Measurements from ENCODE around the gene PRKAB2. TPM values are rescaled to one million over a fixed set of nuclear protein-coding genes. Genes with fewer than 3 reads are reported as not detected.
"Not testable (repeated sequence)": the region's sequence is repeated elsewhere in the genome, so short reads cannot be mapped to it uniquely, and the experiment has no call there.

The PRKAB2 gene
- total RNA-seq, 4 donors from 2014 or later = 21.5 to 45.4 (median 30.3) TPM

DNA sequence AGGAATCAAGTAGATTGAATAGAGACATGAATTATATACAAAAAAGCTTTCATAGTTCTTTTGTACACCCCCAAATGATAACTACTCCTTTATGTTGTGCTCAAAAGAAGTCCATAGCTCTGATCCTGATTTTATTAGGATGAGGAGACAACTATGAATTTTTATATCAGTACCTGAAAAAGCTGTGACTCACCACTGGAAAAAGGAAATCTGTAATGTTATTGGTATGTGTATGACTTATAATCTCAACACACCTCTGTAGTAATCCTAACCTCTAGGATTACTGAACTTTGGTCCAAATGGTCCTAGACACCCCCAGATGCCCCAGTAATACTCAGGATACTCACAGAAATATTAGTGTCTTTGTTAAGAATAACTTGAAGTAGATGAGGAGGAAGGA lies 10.2 kb downstream of the PRKAB2 start:
- Histone ChIP-seq H3K9me3 (no peaks in the 10 kb centered on the region), H3K4me1 (peaks cover 0 to 4% (median under 1%) of the 10 kb centered on the region in 4 donors), H3K27ac (replicated peaks in 1 of 4) (no peak overlapping the region), H3K4me3 (no peak overlapping the region), H3K36me3 (peaks cover 48 to 86% (median 66%) of the 10 kb centered on the region in 4 donors), H3K27me3 (no peaks in the 10 kb centered on the region)
- TF ChIP-seq POLR2AphosphoS5 (IDR thresholded peaks at IDR 0.05) = no peak
- TF ChIP-seq, protein P1, sequence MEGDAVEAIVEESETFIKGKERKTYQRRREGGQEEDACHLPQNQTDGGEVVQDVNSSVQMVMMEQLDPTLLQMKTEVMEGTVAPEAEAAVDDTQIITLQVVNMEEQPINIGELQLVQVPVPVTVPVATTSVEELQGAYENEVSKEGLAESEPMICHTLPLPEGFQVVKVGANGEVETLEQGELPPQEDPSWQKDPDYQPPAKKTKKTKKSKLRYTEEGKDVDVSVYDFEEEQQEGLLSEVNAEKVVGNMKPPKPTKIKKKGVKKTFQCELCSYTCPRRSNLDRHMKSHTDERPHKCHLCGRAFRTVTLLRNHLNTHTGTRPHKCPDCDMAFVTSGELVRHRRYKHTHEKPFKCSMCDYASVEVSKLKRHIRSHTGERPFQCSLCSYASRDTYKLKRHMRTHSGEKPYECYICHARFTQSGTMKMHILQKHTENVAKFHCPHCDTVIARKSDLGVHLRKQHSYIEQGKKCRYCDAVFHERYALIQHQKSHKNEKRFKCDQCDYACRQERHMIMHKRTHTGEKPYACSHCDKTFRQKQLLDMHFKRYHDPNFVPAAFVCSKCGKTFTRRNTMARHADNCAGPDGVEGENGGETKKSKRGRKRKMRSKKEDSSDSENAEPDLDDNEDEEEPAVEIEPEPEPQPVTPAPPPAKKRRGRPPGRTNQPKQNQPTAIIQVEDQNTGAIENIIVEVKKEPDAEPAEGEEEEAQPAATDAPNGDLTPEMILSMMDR (IDR thresholded peaks at IDR 0.05) = no peak
- no peak for TF ChIP-seq EP300 (IDR thresholded peaks at IDR 0.05)
- no peak for TF ChIP-seq POLR2A (IDR thresholded peaks at IDR 0.05; ENCODE audit: low read depth)
- intact Hi-C loops (cut with DNase I) = no loop called here
- DNase-seq (ENCODE audit: extremely low spot score) = no peak

GRCh38 chr1:147157116-147157515 lies 15.2 kb downstream of the PRKAB2 start:
- H3K9me3 ChIP-seq; H3K4me3 ChIP-seq; H3K27me3 ChIP-seq; DNase-seq (ENCODE audit: extremely low spot score); intact Hi-C loops (cut with DNase I); H3K4me1 ChIP-seq; H3K27ac ChIP-seq (replicated peaks in 1 of 4): not testable (repeated sequence)
- H3K36me3 ChIP-seq = peaks cover 48 to 86% (median 65%) of the 10 kb centered on the region in 4 donors
- 89% methylated on average over 2 of the region's 2 CpGs for WGBS

DNA sequence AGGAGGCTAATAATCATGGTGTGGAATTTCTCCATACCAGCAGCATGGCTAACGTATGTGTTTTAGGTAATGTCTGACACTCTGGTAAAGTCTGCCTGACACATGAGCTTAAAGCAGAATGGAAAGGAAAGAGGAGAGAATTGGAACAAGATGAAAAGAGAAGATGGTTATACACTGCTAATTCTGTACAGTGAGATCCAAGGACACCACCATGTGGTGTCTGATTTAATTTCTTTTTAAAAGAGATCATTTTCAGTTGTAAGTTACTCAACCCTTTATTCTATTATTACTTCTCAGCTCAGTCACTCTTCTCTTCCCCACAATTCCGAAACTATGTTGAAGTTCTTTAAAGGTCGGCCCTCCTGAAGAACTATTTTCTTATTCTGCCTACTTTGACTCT lies 15.6 kb downstream of the PRKAB2 start:
- peaks cover 45 to 81% (median 60%) of the 10 kb centered on the region in 4 donors for H3K36me3 ChIP-seq
- 93% methylated on average over 3 of the region's 3 CpGs for WGBS

GRCh38 chr1:147152772-147153171 lies 19.5 kb downstream of the PRKAB2 start:
- Histone ChIP-seq H3K27ac (replicated peaks in 1 of 4) (no peak overlapping the region), H3K4me1 (no peaks in the 10 kb centered on the region), H3K36me3 (peaks cover 7 to 42% (median 21%) of the 10 kb centered on the region in 4 donors), H3K4me3 (no peak overlapping the region), H3K9me3 (no peaks in the 10 kb centered on the region), H3K27me3 (no peaks in the 10 kb centered on the region)
- no peak for DNase-seq (ENCODE audit: extremely low spot score)
- WGBS = 91% methylated on average over 3 of the region's 3 CpGs
- TF ChIP-seq POLR2AphosphoS5 (IDR thresholded peaks at IDR 0.05) (no peak), EP300 (IDR thresholded peaks at IDR 0.05) (no peak), POLR2A (IDR thresholded peaks at IDR 0.05; ENCODE audit: low read depth) (no peak)
- TF ChIP-seq, protein P1 (IDR thresholded peaks at IDR 0.05) = no peak
- intact Hi-C loops (cut with DNase I) = no loop called here

More for the DNA sequence above, 15.6 kb downstream of the PRKAB2 start:
- Histone ChIP-seq H3K27me3 (no peaks in the 10 kb centered on the region), H3K4me1 (no peaks in the 10 kb centered on the region), H3K9me3 (no peaks in the 10 kb centered on the region), H3K4me3 (no peak overlapping the region), H3K27ac (replicated peaks in 1 of 4) (no peak overlapping the region)
- DNase-seq (ENCODE audit: extremely low spot score) = no peak
- TF ChIP-seq, protein P1 (IDR thresholded peaks at IDR 0.05) = no peak
- TF ChIP-seq POLR2AphosphoS5 (IDR thresholded peaks at IDR 0.05) (no peak), POLR2A (IDR thresholded peaks at IDR 0.05; ENCODE audit: low read depth) (no peak), EP300 (IDR thresholded peaks at IDR 0.05) (no peak)
- intact Hi-C loops (cut with DNase I) = no loop called here

DNA sequence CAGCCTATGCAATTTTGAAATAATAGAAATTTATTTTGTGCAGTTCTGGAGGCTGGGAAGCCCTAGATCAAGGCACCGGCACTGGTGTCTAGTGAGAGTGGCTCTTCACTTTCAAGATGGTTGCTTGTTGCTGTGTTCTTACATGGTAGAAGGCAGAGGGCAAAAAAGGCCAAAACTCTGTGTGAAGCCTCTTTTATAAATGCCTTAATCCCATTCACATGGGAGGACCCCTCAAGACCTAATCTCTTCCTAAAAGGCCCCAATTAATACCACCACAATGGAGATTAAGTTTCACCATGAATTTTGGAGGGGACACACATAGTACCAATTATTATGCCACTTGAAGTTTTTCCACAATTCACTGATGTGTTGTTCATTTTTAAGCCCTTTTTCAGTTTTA lies 21.0 kb downstream of the PRKAB2 start:
- Histone ChIP-seq H3K36me3 (peaks cover 3 to 27% (median 11%) of the 10 kb centered on the region in 4 donors), H3K4me3 (no peak overlapping the region), H3K27me3 (no peaks in the 10 kb centered on the region), H3K27ac (replicated peaks in 1 of 4) (no peak overlapping the region), H3K4me1 (no peaks in the 10 kb centered on the region), H3K9me3 (no peaks in the 10 kb centered on the region)
- 100% methylated on average over 1 of the region's 1 CpG for WGBS
- no peak for TF ChIP-seq EP300 (IDR thresholded peaks at IDR 0.05)
- no peak for TF ChIP-seq POLR2A (IDR thresholded peaks at IDR 0.05; ENCODE audit: low read depth)
- TF ChIP-seq, protein P1 (IDR thresholded peaks at IDR 0.05) = no peak
- TF ChIP-seq POLR2AphosphoS5 (IDR thresholded peaks at IDR 0.05) = no peak
- intact Hi-C loops (cut with DNase I) = no loop called here
- no peak for DNase-seq (ENCODE audit: extremely low spot score)
